ENCODE measurements around the gene CDCA7.
A peak's percentile ranks its signal among the peaks of the same experiment; 100 is the strongest.
"Not testable (repeated sequence)": the region's sequence is repeated elsewhere in the genome, so short reads cannot be mapped to it uniquely, and the experiment has no call there.

CDCA7 gene

GRCh38 chr2:173359231-173359630 is 4.6 kb downstream of the CDCA7 start:
- no peak for DNase-seq

DNA sequence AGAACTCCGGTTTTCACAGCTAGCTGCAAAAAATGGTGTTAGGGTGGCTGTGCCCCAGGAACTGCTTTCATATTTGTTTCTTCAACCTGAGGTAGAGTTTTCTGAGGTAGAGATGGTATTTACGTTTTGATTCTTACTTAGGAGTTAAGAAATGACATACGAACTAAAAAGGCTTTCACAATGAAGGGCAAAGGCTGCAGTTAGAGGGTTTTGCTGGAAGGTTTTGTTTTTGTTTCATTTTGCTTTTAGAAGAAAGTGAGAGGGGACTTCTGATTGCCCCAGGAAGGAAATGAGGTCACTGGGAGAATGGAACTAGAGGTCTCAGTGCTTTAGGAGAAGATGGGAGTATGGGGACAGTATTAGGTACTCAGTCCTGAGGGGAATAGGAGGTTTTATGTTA is 15.5 kb downstream of the CDCA7 start:
- DNase-seq: no peak

- DNase-seq: no peak
Observed at GRCh38 chr2:173371023-173371422, 16.4 kb downstream of the CDCA7 start.

- DNase-seq: no peak
Observed at GRCh38 chr2:173373290-173373689, 18.6 kb downstream of the CDCA7 start.

DNA sequence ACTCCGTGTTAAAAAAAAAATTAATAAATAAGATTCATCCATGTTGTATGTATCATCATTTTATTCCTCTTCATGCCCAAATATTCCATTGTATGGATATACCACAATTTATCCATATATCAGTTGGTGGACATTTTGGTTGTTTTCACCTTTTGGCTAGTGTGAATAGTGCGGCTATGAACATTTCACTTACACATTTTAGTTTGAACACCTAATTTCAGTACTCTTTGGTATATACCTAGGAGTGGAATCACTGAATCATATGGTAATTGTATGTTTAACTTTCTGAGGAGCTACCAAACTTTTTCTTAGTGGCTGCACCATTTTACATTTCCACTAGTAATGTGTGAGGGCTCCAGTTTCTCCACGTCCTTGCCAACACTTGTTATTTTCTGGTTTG is 20.0 kb downstream of the CDCA7 start:
- no peak for DNase-seq

DNA sequence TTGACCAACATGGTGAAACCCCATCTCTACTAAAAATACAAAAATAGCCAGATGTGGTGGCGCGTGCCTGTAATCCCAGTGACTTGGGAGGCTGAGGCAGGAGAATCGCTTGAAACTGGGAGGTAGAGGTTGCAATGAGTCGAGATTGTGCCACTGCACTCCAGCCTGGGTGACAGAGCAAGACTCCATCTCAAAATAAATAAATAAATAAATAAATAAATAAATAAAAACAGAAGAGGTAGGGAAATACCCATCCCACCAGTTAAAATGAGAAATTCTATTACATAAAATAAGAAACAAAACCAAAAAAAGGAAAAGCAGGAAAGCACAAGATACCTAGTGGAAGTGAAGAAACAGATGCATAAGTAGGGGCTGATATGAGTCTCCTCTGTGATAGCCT is 30.9 kb downstream of the CDCA7 start:
- not testable (repeated sequence) for DNase-seq

GRCh38 chr2:173386021-173386737 is 31.5 kb downstream of the CDCA7 start:
- no peak for DNase-seq

DNA sequence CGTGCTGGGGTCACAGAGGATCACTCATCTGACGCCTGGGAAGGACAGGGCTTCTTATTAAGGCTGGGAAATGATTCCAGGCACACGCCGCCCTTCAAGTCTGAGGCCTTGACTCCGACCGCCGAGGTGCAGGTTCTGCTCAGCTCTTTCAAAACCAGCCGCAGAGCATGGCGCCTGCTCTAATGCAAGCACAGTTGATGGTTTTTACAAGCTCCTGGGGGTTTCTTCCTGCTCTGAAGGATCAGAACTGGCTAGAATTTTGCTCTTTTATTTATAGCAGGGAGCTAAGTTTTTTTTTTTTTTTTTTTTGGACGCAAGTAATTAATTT is 32.0 kb downstream of the CDCA7 start:
- no peak for DNase-seq

DNA sequence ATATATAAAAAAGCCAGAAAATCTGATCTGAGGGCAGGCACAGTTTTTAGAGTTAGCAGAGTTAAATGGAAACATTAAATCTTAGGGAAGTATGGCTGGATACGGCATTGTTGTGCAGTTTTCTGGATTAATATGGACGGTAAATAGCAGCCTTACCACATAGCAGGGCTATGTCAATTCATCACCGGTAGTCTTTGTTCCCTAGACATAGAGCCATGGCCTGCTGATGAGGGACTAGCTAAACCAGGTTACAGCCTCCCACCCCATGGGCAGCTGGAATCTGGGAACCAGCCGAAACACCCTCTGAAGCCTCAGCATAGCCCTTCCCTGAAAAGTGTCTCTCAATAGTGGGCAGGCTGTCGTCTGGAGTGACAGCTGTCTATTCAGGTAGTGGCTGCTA is 32.4 kb downstream of the CDCA7 start:
- DNase-seq: no peak

DNA sequence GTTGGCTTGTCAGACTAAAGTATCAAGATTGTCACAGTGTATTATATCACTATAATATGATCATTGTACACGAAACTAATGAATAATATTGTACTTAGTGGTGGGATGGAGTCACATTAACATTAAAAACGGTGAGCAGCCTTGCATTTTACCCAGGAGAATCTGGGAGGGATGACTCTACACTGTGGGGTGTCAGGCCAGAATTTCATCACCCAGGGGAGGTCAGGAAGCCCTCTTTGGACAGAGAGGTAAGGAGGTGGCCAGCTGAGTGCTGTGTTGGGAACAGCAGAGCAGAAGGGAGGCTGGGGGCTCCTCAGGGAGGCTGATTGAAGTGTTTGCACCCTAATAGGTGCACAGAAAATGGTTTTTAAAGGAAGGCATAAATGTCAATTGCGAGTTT is 33.0 kb downstream of the CDCA7 start:
- no peak for DNase-seq

- DNase-seq: no peak
Observed at GRCh38 chr2:173388795-173389194, 34.1 kb downstream of the CDCA7 start.

DNA sequence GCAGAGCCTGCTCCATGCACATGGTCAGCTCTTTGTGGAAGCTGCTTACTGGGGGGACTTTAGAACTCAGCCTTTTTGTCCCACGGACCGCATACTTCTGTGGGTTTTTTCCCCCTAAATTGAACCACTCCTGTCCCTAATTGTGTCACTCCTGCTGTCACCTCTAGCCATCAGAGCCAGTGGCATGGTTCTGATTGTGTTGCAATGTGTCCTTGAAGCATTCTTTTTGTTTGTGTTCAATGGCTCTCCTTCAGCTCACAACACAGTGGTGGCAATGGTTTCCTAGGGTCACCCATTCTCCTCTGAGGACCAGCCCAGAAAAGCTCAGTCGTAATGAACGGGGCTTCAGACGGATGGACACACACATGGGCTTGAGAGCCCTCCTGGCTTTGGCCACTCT is 35.4 kb downstream of the CDCA7 start:
- DNase-seq: no peak

GRCh38 chr2:173392731-173393130 is 38.1 kb downstream of the CDCA7 start:
- no peak for DNase-seq

DNA sequence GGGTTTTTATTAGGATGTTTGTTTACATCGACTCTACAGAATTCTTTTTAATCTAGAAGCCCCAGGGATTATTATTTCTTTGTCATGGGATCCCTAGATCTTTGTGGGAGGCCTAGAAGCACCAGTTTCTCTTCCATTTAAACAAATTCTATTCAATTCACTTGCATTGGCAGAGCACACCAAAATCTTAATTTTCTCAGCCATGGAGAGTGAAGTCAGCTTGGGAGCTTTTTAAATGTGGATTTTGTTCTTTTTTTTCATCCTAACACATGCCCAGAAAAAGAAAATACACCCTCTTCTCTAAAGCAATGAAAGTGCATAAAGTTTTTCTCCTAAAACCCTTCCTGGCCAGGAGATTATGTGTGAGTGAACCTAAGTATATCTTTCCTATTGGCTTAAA is 38.5 kb downstream of the CDCA7 start:
- no peak for DNase-seq

DNA sequence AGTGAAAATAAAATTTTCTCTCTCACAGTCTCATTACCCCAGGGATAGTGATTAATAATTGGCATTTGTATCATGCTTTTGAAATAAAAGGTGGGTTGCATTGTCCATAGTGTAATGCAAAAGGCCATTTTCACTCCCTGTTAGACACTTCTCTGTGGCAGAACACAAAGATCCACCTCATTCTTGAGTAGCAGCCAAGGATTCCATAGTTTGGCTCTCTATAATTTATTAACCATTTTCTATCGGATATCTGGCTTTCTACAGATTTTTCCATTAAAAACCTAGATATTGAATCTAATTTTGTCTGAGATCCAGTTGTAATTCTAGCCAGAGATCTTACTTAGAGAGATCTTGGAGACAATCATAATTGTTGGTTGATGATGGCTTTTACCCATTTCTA is 39.0 kb downstream of the CDCA7 start:
- DNase-seq: no peak

- DNase-seq: no peak
Observed at GRCh38 chr2:173394091-173394974, 39.7 kb downstream of the CDCA7 start.

DNA sequence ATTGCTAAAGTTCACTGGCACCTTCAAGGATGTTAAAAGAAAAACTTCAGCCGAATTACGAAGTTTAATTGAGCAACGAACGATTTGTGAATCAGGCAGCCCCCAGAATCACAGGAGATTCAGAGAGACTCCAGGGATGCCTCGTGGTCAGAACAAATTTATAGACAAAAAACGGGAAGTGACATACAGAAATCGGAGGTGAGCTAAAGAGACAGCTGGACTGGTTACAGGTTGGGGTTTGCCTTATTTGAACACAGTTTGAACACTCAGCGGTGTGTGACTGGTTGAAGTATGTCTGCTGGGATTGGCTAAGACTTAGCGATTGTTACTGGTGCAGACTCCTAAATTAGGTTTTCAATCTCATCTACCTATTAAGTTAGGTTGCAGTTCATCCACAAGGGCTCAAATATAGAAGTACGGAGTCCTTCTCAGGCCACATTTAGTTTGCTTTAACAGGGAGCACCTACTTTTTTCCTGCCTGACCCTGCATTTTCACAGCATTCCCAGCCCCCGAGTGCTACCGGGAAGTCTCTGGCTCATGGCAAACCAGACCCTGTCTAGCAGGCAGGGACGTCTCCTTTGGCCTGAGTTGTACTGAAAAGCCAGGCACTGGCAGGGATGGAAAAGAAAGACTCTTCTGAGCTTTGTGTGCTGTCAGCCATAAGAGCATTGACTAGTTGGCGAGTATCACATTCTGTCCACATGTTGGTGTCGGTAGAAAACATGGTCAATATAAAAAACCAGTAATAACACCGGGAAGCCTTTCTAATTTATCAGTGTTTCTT is 41.1 kb downstream of the CDCA7 start:
- no peak for DNase-seq

GRCh38 chr2:173397539-173397938 is 42.9 kb downstream of the CDCA7 start:
- peak in 1 of 2 experiments; percentile 62 for DNase-seq

GRCh38 chr2:173399229-173399628 is 44.6 kb downstream of the CDCA7 start:
- no peak for DNase-seq

GRCh38 chr2:173400760-173401159 is 46.1 kb downstream of the CDCA7 start:
- peak in 1 of 2 experiments; percentile 22 for DNase-seq

DNA sequence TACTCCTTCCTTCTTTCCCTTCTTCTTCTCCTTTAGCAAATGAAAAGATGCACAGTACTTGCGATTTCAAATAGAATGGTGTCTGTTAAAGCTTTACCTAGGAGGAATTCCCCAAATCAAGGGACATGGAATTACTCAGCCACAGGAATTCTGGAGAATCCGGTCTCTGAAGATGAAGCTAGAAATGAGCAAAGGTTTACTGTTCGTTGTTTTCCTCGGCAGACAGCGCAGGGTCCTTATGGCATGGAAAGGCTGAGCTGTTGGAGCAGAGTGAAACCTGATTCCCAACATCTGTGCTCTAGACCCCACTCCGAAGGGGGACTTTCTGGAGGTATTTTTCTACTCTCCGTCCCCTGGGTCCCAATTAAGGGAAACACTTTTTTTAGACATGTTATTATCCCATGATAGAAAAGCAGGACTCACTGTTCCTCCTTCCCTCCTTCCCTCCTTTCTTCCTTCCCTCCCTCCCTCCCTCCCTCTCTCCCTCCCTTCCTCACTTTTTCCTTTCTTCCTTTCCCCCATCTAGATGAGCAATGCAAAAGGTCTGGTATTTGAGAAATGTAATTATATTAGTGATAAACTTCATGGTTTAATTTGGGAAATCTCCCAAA is 47.1 kb downstream of the CDCA7 start:
- DNase-seq: no peak

DNA sequence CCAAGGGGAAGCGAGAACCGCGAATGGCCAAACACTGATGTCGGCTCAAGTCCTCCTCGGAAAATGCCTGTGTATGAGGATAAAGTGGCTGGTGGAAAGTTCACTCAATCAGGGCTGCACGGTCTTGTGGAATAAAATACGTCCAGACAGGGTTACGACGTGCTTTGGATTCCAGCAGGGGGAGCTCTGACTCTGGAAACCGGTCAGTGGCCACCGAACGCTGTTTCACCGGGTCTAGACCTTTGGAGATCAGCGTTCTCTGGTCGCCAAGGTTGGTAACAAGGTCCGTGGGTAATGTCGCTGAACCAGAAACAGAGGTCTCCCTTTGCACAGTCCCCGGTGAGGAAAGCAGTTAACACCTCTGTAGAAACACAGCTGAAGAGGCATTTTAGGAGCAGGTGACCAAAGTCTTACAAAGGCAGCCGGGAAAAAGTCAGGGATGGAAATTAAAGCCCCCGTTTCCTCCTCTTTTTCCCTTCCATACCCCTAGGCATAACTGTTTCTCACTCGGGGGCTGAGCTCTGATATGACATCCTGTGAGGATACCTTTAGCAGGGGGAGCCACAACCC is 47.8 kb downstream of the CDCA7 start:
- DNase-seq: peak; percentile 81 to 86
